Activated CD4-positive, alpha-beta T cell treated with anti-CD3 and anti-CD28 coated beads for 24 hours (primary cell): ENCODE results near the gene PTH2.
A peak's percentile ranks its signal among the peaks of the same experiment; 100 is the strongest.
"Not testable (repeated sequence)": the region's sequence is repeated elsewhere in the genome, so short reads cannot be mapped to it uniquely, and the experiment has no call there.

ENCODE experiments used
- DNase-seq, 2 donors: peaks; one replicate each; pipeline ENCODE4 v3.0.0-alpha.2; 2020; ENCODE audit warnings: low read depth in 2 of 2

PTH2 gene

DNA sequence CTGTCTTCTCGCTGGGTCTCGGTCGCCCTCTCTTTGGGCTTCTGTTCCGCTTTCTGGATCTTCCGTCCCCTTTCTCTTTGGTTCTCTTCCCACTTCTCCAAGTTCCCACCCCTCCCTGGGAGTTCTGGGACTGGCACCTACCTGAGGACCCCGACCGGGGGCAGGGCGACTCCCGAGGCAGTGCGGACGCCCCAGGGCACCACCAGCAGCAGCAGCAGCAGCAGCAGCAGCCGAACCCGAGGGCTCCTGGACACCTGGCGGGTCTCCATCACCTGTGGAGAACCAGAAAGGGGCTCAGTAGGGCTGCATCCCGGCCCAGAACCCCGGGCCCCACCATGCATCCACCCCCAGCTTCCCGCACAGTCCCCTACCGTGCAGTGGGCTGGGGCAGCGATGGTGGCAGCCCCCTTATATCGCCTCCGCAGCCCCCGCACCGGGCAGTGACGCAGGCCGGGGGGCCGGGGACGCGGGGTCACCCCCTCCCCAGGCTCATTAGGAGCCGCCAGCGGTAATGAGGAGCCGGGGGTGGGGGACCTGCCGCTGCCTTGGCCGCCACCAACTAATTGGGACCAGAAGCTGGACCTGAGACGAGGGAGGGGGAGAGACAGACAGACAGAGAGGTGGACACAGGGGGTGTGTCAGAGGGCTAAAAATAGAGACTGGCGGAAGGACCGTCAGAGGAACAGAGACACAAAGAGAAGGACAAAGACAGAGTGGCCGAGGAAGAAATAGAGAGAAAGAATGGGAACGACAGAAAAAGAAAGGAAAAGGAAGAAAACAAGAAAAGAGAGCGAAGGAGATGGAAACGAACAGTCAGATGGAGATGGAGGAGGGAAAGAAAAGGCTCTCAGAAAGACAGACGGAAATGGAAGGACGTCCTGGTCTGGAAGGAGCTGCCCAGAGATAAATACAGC lies at the start of gene PTH2:
PTH2 (minus strand) TSS at position 371 of the 914 bp plus-strand sequence; CDS start at position 269, 102 bp downstream.
- no peak for DNase-seq

GRCh38 chr19:49472936-49473335 lies 49.7 kb upstream of the PTH2 start:
- DNase-seq = no peak

GRCh38 chr19:49470615-49470978 lies 47.4 kb upstream of the PTH2 start:
- DNase-seq = no peak

DNA sequence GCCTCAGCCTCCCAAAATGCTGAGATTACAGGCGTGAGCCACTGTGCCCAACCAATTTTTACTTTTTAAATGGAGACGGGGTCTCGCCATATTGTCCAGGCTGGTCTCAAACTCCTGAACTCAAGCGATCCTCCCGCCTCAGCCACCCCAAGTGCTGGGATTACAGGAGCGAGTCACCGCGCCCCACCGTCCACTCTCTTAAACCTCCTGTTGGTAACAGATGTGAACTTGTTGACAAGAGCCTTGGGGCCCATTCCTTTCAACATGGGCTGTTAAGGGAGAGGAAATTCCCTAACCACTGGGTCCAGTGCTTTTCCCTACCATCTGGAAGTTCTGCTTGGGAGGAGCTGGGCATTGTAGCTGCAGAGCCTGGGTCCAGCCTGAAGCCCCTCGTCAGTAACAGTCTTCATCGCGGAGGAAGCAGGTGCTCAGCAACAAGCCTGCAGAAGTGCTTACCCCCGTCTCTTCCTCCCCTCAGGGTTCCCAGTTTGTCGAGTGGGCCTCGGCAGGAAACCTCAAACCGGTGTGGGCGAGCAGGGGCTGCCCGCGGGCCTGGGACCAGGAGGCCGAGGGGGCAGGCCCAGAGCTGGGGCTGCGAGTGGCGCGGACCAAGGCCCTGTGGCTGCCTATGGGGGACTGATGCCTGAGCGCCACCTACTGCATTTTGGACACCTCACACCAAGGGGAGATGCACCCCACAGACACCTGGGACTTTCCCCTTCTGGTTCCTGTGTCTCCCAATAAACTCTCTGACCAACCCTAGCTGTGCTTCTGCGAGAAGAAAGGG lies 46.8 kb upstream of the PTH2 start:
- peak in 1 of 2 donors; percentile 66 for DNase-seq

DNA sequence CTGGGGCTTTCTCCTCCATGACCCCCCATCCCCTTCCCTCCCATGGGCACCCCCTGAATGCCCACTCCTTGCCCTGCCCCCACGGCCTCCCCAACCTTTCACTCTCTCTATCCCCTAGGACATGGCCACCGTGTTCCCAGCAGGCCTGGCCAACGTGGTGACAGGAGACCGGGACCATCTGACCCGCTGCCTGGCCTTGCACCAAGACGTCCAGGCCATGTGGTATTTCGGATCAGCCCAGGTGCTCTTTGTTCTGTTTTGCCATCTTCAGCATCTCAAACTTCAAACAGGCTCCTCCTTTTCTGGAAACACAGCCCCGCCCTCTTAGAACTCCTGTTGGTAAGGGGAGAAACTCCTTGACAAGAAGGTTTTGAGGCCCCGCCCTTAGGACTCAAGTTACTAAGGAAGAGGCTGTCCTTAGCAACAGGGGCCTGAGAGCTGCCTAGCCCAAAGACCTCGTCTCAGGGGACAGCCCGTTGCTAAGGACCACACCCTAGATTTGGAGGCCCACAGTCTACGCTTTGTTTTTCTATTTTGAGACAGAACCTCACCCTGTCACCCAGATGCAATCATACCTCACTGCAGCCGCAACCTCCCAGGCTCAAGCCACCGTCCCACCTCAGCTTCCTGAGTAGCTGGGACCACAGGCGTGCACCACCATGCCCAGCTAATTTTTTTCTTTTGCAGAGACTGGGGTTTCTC lies 45.7 kb upstream of the PTH2 start:
- no peak for DNase-seq

DNA sequence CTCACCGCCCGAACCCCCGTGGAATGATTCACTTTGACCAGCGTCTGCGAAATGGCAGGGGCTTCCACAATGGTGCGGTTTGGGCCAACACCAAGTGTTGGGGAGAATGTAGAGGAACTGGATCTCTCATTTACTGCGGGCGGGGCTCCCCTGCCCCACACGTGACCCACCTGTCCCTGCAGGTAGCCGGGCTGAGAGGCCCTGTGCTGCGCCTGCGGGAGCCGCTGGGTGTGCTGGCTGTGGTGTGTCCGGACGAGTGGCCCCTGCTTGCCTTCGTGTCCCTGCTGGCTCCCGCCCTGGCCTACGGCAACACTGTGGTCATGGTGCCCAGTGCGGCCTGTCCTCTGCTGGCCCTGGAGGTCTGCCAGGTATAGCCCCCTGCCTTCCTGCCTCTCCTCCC lies 45.0 kb upstream of the PTH2 start:
- no peak for DNase-seq

- no peak for DNase-seq
These were observed 42.1 kb upstream of the PTH2 start for GRCh38 chr19:49465371-49465770.

GRCh38 chr19:49463960-49464740 lies 40.9 kb upstream of the PTH2 start:
- no peak for DNase-seq

GRCh38 chr19:49462492-49462891 lies 39.3 kb upstream of the PTH2 start:
- no peak for DNase-seq

DNA sequence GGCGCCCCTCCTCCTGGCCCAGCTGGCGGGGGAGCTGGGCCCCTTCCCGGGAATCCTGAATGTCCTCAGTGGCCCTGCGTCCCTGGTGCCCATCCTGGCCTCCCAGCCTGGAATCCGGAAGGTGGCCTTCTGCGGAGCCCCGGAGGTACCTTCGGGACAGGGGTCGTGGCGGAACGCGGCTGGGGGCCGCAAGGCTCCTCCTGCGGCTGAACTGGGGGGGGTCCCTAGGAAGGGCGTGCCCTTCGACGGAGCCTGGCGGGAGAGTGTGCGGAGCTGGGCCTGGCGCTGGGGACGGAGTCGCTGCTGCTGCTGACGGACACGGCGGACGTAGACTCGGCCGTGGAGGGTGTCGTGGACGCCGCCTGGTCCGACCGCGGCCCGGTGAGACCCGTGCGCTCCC lies 38.4 kb upstream of the PTH2 start:
- DNase-seq = no peak

GRCh38 chr19:49461130-49461529 lies 37.9 kb upstream of the PTH2 start:
- not testable (repeated sequence) for DNase-seq

DNA sequence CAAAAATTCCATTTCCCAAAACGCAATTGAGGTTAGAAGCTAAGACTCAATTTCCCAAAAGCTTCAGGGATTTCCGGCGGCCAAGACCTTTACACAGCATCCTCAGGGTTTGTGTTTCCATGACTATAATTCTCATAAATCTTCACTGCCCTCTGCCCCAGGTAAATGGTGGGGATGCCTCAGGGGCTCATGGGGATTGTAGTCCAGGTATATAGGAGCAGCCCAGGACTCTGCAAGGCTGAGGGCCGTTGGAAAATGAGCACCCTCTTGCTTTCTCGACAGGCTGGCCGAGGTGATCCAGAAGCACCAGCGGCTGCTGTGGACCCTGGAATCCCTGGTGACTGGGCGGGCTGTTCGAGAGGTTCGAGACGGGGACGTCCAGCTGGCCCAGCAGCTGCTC lies 36.1 kb upstream of the PTH2 start:
- no peak for DNase-seq

DNA sequence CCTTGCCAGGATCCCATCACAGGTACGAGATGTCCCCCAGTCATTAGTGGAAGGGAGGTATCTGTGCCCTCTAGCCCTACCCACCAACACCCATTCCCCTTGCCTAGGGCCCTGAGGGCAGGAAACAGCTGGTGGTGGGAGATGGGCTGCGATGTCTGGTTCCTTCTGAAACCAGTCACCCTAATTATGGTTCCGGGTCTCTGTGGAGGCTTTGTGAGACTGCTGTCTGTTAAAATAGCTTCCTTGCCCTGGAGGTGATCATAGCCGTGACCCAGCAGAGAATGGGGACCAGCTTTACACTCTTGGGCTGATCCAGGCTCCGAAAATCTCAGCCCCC lies 35.3 kb upstream of the PTH2 start:
- DNase-seq = no peak

DNA sequence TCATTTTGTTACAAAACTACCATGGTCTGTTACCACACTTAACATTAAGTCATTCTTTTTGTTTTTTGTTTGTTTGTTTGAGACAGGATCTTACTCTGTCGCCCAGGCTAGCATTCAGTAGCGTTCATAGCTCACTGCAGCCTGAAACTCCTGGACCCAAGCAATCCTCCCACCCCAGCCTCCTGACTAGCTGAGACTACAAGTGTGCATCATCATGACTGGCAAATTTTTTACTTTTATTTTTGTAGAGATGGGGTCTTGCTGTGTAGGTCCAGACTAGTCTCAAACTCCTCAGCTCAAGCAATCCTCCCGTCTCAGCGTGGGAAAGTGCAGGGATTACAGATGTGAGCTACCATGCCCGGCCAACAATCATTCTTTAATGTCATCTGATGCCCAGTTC lies 33.1 kb upstream of the PTH2 start:
- DNase-seq = no peak

GRCh38 chr19:49455773-49456172 lies 32.5 kb upstream of the PTH2 start:
- no peak for DNase-seq

- DNase-seq = no peak
These were observed 30.6 kb upstream of the PTH2 start for GRCh38 chr19:49453757-49454240.

DNA sequence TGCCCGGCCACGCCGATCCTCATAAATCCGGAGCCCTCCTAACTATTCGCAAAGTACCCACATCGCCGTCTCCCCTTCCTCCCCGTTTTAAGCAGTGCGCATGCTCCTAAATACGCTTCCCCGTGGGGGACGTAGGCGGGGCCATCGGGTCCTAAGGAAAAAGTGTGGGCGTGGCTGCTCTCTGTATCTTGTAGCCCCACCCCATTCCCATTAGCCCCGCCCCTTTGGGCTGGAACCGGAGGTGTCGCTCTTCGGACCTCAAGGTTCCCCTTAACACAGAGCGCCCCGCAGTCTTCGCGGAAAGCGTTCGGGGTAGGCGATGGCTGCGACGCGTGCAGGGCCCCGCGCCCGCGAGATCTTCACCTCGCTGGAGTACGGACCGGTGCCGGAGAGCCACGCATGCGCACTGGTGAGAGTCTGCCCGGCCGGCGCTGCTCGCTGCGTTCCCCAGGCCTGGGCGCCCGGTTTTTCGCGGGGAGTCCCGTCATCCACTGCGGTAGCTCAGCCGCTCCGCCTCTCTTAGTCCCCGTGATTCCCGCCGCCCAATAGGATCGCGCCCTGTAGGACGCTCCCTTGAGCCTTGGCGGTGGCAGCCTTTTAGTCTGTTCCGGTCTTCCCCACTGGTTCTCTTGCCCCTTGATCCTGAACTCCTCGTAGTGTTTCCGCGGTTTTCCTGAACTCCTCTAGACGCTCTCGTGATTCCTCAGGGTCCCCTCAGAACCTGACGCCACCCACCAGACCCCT lies 29.9 kb upstream of the PTH2 start, which contains the start of gene ALDH16A1:
ALDH16A1 (plus strand) TSS at position 213 of the 744 bp plus-strand sequence; CDS start at position 320, 107 bp downstream.
- peak; percentile 96 for DNase-seq

DNA sequence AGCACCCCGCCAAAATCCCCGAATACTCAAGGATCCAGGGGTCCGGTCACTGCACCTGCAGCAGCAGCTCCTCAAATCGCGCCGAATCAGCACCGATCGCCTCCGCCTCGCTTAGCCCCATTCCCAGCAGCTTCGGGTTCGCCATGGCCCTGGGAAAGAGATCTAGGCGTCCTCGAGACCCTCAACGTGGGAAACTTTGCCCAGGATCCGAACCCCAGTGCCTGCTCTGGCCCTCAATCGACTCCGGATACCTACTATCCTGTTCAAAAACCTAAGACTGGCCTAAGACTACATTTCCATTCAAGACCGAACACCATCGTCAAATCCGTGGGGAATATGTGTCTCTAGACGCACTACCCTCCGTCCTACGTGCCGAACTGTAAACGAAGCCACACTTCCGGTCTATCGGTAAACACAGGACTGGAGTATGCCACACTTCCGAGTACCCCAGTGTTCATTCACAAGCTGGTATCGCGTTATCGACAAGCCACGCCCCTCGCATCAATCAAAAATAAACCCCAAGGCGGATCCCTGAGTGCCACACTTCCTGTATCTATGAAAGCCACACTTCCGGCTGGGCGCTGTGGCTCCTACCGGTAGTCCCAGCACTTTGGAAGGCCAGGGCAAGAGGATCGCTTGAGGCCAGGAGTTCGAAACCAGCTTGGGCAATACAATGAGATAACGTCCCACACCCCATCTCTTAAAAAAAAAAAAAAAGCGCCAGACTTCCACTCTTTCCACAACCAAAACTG lies 28.4 kb upstream of the PTH2 start, which contains the start of gene PIH1D1:
PIH1D1 (minus strand) TSS at position 385 of the 752 bp plus-strand sequence; CDS start at position 145, 240 bp downstream.
- peak; percentile 91 to 92 for DNase-seq

DNA sequence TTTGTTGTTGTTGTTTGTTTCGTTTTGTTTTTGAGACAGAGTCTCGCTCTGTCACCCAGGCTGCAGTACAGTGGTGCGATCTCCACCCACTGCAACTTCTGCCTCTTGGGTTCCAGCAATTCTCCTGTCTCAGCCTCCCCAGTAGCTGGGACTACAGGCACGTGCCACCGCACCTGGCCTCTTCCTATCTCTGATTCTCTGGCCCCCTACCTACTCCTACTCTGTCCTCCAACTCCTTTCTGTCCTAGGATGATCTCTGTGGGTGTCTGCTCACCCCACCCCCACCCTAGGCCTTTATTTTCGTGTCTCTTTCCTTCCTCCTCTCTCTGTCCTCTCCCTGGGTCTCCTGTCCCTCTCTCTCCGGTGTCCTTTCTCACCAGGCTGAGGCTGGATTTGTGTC lies 27.2 kb upstream of the PTH2 start:
- DNase-seq = no peak

GRCh38 chr19:49448432-49448786 lies 25.2 kb upstream of the PTH2 start:
- DNase-seq = no peak
